Superior temporal gyrus (tissue), 1 donor: ENCODE measurements around the gene ANKS1B.

Experiments
- DNase-seq: peaks from one replicate; pipeline ENCODE4 v3.0.0-alpha.2; 2016; ENCODE audit errors: extremely low spot score

ANKS1B gene

GRCh38 chr12:98819821-98820404 lies 1164.8 kb downstream of the ANKS1B start:
- DNase-seq = peak; percentile 61

GRCh38 chr12:98819071-98819470 lies 1165.7 kb downstream of the ANKS1B start:
- no peak for DNase-seq

- DNase-seq = no peak
Observed at GRCh38 chr12:98818239-98818638, 1166.5 kb downstream of the ANKS1B start.

- DNase-seq = no peak
Observed at GRCh38 chr12:98817742-98818141, 1167.0 kb downstream of the ANKS1B start.

- DNase-seq = no peak
Observed at GRCh38 chr12:98816720-98817119, 1168.0 kb downstream of the ANKS1B start.

GRCh38 chr12:98814254-98814653 lies 1170.5 kb downstream of the ANKS1B start:
- no peak for DNase-seq

- DNase-seq = no peak
Observed at GRCh38 chr12:98812225-98812624, 1172.5 kb downstream of the ANKS1B start.

GRCh38 chr12:98808243-98808875 lies 1176.4 kb downstream of the ANKS1B start:
- no peak for DNase-seq

GRCh38 chr12:98807187-98807586 lies 1177.5 kb downstream of the ANKS1B start:
- DNase-seq = no peak

- DNase-seq = no peak
Observed at GRCh38 chr12:98803468-98804209, 1181.1 kb downstream of the ANKS1B start.

- DNase-seq = no peak
Observed at GRCh38 chr12:98799822-98800221, 1184.9 kb downstream of the ANKS1B start.

GRCh38 chr12:98799146-98799810 lies 1185.5 kb downstream of the ANKS1B start:
- DNase-seq = no peak

GRCh38 chr12:98797200-98797599 lies 1187.5 kb downstream of the ANKS1B start:
- DNase-seq = no peak

- no peak for DNase-seq
Observed at GRCh38 chr12:98796745-98797144, 1188.0 kb downstream of the ANKS1B start.

GRCh38 chr12:98793121-98793520 lies 1191.6 kb downstream of the ANKS1B start:
- DNase-seq = no peak

- DNase-seq = no peak
Observed at GRCh38 chr12:98791406-98791805, 1193.3 kb downstream of the ANKS1B start.

- no peak for DNase-seq
Observed at GRCh38 chr12:98788396-98788795, 1196.3 kb downstream of the ANKS1B start.

- no peak for DNase-seq
Observed at GRCh38 chr12:98786653-98787052, 1198.1 kb downstream of the ANKS1B start.

GRCh38 chr12:98783420-98783819 lies 1201.3 kb downstream of the ANKS1B start:
- DNase-seq = no peak

- DNase-seq = no peak
Observed at GRCh38 chr12:98780261-98780660, 1204.5 kb downstream of the ANKS1B start.

GRCh38 chr12:98772818-98773217 lies 1211.9 kb downstream of the ANKS1B start:
- DNase-seq = no peak
